Cardiac muscle cell (in vitro differentiated cells and primary cell): ENCODE measurements around the gene FAM222B. TPM values are rescaled to one million over a fixed set of nuclear protein-coding genes. Genes with fewer than 3 reads are reported as not detected.
A peak's percentile ranks its signal among the peaks of the same experiment; 100 is the strongest.

Experiments used
- DNase-seq, 2 donors: peaks; one replicate each; pipeline versions ENCODE4 v3.0.0 to v3.0.0-alpha.2; 2010 to 2017; ENCODE audit warnings: low read depth in 1 of 2, low spot score in 1 of 2
- H3K27ac ChIP-seq: fragments of 200-600 bp; sonication (generic); 2 replicates; pipeline ENCODE4 v1.5.1; 2016
- H3K27me3 ChIP-seq: fragments of 200-600 bp; sonication (generic); 2 replicates; pipeline ENCODE4 v1.6.0; 2016; ENCODE audit warnings: control low read depth
- H3K36me3 ChIP-seq: fragments of 200-600 bp; sonication (generic); 2 replicates; pipeline ENCODE4 v1.5.1; 2016; ENCODE audit warnings: control low read depth
- H3K4me1 ChIP-seq: fragments of 200-600 bp; sonication (generic); 2 replicates; pipeline ENCODE4 v1.8.1; 2017; ENCODE audit warnings: low read depth, mild to moderate bottlenecking, mixed run types
- H3K4me3 ChIP-seq: fragments of 200-600 bp; sonication (generic); 2 replicates; pipeline ENCODE4 v1.5.1; 2016; ENCODE audit warnings: mild to moderate bottlenecking
- H3K9me3 ChIP-seq: fragments of 200-600 bp; sonication (generic); 2 replicates; pipeline ENCODE4 v1.5.1; 2017; ENCODE audit warnings: low read depth, mild to moderate bottlenecking, control low read depth
- polyA plus RNA-seq: library from polyadenylated mRNA; unstranded; fragments of >200 nt; fragmentation: Nextera tagmentation; extraction: Ambion mirVana; gene quantifications from 2 replicates; pipeline ENCODE4 v1.2.1, GENCODE V29; 2016
- total RNA-seq: library from RNA; depleted of rRNA; stranded (reverse); fragments of >200 nt; gene quantifications from 2 replicates; pipeline ENCODE4 v1.2.3, GENCODE V29; 2016
- TF ChIP-seq, protein P1 (sequence below): IDR thresholded peaks from 2 replicates; pipeline ENCODE4 v1.5.1; 2012; ENCODE audit warnings: low read depth, mild to moderate bottlenecking, low read length

The FAM222B gene
- total and polyA plus RNA-seq, 2 experiments from 2014 or later: 19.4 to 34.1 TPM

DNA sequence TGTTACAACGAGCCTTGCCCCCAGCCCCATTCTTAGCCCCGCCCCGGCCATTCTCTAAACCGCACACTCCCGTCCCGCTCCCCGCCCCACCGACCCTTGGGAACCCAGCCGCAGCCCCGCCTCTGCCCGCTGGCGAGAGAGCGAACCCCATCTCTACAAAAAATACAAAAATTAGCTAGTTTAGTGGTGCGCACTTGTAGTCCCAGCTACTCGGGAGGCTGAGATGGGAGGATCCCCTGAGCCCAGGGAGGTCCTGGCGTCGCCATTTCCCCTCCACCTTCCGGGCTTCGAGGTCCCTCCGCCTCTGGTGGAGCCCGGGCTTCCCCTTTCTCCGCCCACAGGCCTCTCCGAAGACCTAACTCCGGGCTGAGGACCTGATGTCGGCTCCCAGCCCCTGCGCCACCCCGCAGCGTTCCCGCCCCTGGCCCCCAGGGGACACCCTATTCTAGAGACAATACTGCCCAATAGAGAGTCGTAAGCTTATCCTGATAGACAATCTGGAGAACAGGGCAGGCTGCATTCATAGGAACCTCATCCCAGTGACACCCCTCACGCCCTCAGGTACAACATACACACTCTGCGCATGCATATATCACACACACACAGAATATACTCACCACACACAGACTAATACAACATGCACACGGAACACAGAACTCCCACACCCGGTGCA lies 130.4 kb downstream of the FAM222B start:
- Histone ChIP-seq H3K9me3 (no peaks in the 10 kb centered on the region), H3K36me3 (peaks cover 13% of the 10 kb centered on the region), H3K27me3 (no peaks in the 10 kb centered on the region), H3K4me1 (peaks cover 16% of the 10 kb centered on the region), H3K27ac (peak overlapping the region; percentile 61), H3K4me3 (peak overlapping the region; percentile 15)
- TF ChIP-seq, protein P1, sequence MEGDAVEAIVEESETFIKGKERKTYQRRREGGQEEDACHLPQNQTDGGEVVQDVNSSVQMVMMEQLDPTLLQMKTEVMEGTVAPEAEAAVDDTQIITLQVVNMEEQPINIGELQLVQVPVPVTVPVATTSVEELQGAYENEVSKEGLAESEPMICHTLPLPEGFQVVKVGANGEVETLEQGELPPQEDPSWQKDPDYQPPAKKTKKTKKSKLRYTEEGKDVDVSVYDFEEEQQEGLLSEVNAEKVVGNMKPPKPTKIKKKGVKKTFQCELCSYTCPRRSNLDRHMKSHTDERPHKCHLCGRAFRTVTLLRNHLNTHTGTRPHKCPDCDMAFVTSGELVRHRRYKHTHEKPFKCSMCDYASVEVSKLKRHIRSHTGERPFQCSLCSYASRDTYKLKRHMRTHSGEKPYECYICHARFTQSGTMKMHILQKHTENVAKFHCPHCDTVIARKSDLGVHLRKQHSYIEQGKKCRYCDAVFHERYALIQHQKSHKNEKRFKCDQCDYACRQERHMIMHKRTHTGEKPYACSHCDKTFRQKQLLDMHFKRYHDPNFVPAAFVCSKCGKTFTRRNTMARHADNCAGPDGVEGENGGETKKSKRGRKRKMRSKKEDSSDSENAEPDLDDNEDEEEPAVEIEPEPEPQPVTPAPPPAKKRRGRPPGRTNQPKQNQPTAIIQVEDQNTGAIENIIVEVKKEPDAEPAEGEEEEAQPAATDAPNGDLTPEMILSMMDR: no peak
- DNase-seq: peak; percentile 41 to 51

DNA sequence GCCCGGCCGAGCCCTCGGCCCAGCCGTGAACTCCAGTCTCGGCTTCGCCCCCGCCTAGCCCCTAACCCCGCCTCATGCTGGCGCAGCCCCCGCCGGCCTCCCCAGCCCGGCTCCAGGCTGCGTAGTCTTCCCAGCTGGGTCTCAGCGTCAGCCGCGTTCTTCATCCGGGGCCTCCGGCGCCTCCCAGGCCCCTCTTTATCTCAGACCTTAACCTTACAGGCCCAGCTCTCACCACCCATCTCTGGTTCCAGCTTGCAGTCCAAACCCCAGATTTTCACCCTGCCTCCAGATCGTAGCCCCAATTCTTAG lies 130.9 kb downstream of the FAM222B start, which contains the start of gene PROCA1:
PROCA1 (minus strand) TSS at position 166 of the 309 bp plus-strand sequence. CDS start 228 bp downstream, outside the sequence.
- TF ChIP-seq, protein P1: no peak
- Histone ChIP-seq H3K4me3 (peak within 1 kb of the TSS; percentile 36), H3K36me3 (peaks cover 13% of the 10 kb centered on the region), H3K27ac (peak within 1 kb of the TSS; percentile 89), H3K9me3 (no peaks in the 10 kb centered on the region), H3K27me3 (no peaks in the 10 kb centered on the region), H3K4me1 (peaks cover 16% of the 10 kb centered on the region)
- DNase-seq: no peak

DNA sequence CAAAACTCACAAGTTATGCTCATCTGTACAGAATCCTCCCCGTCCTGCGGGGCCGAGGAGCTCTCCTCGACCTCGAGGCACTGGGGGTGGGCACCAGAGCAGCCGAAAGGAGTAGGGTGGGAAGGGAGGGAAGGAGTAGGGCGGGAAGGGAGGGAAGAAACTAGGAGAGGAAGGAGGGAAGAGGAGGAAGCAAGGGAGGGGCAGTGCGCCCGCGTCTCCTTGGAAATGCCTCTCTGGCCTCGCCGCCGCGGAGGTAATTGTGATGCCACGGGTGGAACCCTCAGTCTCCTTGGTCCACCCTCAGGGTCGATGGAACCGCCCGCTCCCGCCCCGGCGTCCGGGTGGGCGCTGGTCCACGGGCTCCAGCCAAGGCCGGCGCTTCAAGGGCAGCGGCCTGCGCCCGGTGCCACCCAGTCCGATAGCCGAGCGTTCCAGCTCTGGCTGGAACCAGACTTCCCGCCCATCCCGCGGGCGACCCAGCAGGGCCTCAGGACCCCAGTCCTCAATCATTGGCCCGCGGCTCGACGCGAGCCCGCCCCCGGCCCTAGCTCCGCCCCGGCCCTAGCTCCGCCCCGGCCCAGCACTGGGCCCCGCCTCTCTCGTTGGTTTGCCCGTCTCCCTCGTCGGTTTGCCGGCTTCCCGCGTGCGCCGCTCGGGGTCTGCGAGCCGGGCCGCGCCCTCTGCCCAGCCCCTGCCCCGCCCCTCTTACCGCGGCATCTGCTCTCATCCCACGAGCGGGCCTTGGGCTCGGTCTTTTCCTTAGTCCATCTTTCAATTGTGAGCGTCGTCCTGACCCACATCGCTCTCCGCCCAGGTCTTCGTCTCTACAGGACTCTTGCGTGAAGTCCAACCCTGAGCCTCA lies 131.5 kb downstream of the FAM222B start:
- Histone ChIP-seq H3K4me3 (peak overlapping the region; percentile 36), H3K27me3 (no peaks in the 10 kb centered on the region), H3K9me3 (no peaks in the 10 kb centered on the region), H3K27ac (peak overlapping the region; percentile 89), H3K36me3 (peaks cover 13% of the 10 kb centered on the region), H3K4me1 (peaks cover 12% of the 10 kb centered on the region)
- DNase-seq: peak; percentile 95 to 97
- TF ChIP-seq, protein P1: no peak

DNA sequence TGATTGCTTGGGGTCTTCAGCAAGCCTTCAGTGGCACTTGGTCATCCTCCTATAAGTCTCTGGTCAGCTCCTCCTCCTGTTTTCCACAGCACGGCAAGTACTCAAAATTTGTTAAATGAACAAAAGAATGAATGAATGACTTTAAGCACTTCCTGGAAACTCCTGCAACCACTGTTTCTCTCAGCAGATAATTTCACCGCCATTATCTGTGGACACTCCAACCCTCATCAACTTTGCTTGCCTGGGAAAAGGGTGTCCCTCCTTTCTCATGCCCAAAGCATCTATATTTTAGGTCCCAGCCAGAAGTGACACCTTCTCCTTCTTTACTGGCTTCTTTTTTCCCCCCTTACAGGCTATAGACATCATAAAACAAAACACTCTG lies 135.3 kb downstream of the FAM222B start:
- Histone ChIP-seq H3K9me3 (no peaks in the 10 kb centered on the region), H3K4me1 (peaks cover 11% of the 10 kb centered on the region), H3K27ac (no peak overlapping the region), H3K36me3 (peaks cover 6% of the 10 kb centered on the region), H3K4me3 (no peak overlapping the region), H3K27me3 (no peaks in the 10 kb centered on the region)
- DNase-seq: no peak
- TF ChIP-seq, protein P1: no peak

DNA sequence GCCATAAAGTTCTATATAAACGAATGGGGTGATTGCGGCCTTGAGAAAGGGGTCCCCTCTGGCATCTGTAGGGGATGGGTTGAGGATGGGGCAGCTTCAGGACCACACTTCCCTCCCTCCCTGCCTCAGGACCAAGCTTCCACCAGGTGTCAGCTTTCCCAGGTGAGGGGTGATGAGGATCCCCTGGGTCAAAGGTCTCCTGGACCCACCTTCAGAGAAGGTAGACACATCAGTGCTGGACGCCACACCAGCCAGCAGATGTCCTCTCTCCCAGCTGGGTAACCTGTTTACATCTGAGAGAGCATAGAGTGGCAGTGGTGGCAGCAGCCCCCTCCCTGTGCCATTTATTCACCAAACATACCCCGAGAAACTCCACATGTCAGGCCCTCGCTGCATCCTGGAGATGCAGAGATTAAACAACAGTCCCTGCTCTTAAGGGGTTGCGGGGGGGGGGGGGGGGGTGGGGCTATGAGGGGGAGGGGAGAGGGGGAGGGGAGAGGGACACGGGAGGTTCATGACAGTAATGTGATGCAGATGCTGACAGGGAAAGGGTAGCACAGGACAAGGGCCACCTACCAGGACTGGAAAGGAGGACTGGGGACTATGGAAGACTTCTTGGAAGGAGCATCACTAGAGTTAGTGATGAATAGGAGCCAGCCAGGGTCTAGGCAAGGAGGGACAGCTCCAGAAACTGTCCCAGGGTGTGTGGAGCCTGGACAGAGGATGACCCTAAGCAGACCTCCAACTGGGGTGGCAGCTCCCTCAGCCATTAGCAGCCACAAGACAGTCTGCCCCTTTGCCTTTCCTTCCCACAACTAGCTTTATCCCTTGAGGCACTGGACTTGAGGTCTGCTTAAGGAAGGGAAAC lies 135.9 kb downstream of the FAM222B start:
- H3K4me1 ChIP-seq: peaks cover 6% of the 10 kb centered on the region
- TF ChIP-seq, protein P1: no peak
- H3K9me3 ChIP-seq: no peaks in the 10 kb centered on the region
- H3K4me3 ChIP-seq: no peak overlapping the region
- no peaks in the 10 kb centered on the region for H3K27me3 ChIP-seq
- H3K27ac ChIP-seq: no peak overlapping the region
- no peak for DNase-seq
- H3K36me3 ChIP-seq: peaks cover 9% of the 10 kb centered on the region
